AG10803 (cell line): ENCODE measurements around the gene PCBP3.
"Not testable (repeated sequence)": the region's sequence is repeated elsewhere in the genome, so short reads cannot be mapped to it uniquely, and the experiment has no call there.

ENCODE experiments used
- DNase-seq: peaks from one replicate; pipeline ENCODE4 v3.0.0; 2010; ENCODE audit warnings: low read depth
- H3K4me3 ChIP-seq: 2 replicates; pipeline ENCODE4 v1.5.1; 2011; ENCODE audit warnings: mild to moderate bottlenecking, low read length, control low read depth
- CTCF ChIP-seq: conservative IDR thresholded peaks from 2 replicates; pipeline ENCODE4 v1.5.1; 2011; ENCODE audit warnings: mild to moderate bottlenecking, low read length, control low read depth, inconsistent platforms

The PCBP3 gene

GRCh38 chr21:45804809-45805313 lies 161.3 kb downstream of the PCBP3 start:
- TF ChIP-seq CTCF: no peak
- H3K4me3 ChIP-seq: no peak overlapping the region
- no peak for DNase-seq

GRCh38 chr21:45805321-45805720 lies 161.8 kb downstream of the PCBP3 start:
- H3K4me3 ChIP-seq: no peak overlapping the region
- no peak for DNase-seq
- TF ChIP-seq CTCF: no peak

GRCh38 chr21:45806042-45806441 lies 162.5 kb downstream of the PCBP3 start:
- DNase-seq: no peak
- H3K4me3 ChIP-seq: no peak overlapping the region
- no peak for TF ChIP-seq CTCF

GRCh38 chr21:45808663-45809062 lies 165.1 kb downstream of the PCBP3 start:
- not testable (repeated sequence) for DNase-seq, H3K4me3 ChIP-seq

GRCh38 chr21:45809421-45809820 lies 165.9 kb downstream of the PCBP3 start:
- TF ChIP-seq CTCF: no peak
- no peak for DNase-seq
- H3K4me3 ChIP-seq: no peak overlapping the region

GRCh38 chr21:45811136-45811535 lies 167.6 kb downstream of the PCBP3 start:
- no peak overlapping the region for H3K4me3 ChIP-seq
- DNase-seq: no peak
- no peak for TF ChIP-seq CTCF

GRCh38 chr21:45814210-45814940 lies 170.8 kb downstream of the PCBP3 start:
- H3K4me3 ChIP-seq, DNase-seq: not testable (repeated sequence)

- not testable (repeated sequence) for H3K4me3 ChIP-seq, DNase-seq
Observed at GRCh38 chr21:45815781-45816180, 172.3 kb downstream of the PCBP3 start.

- no peak for TF ChIP-seq CTCF
- no peak overlapping the region for H3K4me3 ChIP-seq
- no peak for DNase-seq
Observed at GRCh38 chr21:45816794-45817193, 173.3 kb downstream of the PCBP3 start.
